HG03469 (cell line): ENCODE measurements around the gene LAMA2.

ENCODE experiments used
- ATAC-seq: cut with Tn5 transposase; IDR thresholded peaks from one replicate; pipeline ENCODE4 v1.9.1; 2021; ENCODE audit warnings: mild to moderate bottlenecking, moderate library complexity, moderate number of reproducible peaks; ENCODE audit not compliant: unreplicated experiment

The LAMA2 gene

DNA sequence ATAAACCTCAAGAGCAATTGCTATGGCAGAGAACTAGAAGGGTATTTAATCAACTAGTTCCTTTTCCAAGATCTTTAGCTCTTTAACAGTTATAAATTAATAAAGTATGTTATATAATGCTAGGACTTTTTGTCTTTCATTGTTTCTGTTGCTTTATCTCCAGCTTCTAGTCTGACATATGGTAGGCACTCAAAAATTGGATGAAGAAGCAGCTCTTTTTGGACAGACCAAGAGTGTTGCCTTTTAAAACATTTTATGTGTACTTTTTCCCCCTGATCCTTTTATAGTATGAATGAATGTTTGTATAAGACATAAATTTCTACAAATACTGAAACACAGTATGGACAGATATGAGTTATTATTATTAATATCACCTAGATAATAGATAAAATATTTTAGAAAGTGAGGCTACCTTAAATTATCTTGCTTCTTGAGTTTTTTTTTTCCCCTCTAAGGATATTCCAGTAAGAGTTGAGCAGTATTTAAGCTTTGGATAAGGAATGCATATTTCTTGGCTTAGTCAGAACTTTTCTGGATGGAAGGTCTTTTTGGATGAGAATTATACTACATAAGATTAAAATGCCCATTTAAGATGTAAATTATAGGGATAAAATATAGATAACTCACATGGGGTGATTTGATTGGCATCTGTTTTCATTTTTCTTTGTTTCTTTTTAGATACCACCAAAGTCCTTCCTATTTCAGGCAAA lies 16.6 kb downstream of the LAMA2 start:
- no peak for ATAC-seq

DNA sequence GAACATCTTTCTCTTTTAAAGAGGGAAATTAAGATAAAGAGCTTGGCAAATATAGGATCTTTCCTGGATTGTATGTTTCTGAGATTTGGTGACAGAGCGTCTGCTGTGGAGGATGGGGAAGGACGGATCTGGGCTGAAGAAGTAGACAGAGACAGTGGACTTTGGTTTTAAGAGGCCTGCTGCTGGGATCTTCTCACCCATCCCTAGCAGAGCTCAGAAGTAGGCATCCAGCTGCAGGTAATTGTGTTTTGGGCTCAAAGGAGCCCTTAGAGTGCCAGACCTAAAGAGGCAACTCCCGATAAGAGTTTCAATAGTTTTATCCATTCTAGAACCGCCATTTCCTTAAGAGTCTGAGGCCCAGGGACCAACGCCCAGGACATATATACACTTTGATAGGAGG lies 20.8 kb downstream of the LAMA2 start:
- no peak for ATAC-seq

- ATAC-seq = no peak
Measured at GRCh38 chr6:128914051-128914450, 31.1 kb downstream of the LAMA2 start.

DNA sequence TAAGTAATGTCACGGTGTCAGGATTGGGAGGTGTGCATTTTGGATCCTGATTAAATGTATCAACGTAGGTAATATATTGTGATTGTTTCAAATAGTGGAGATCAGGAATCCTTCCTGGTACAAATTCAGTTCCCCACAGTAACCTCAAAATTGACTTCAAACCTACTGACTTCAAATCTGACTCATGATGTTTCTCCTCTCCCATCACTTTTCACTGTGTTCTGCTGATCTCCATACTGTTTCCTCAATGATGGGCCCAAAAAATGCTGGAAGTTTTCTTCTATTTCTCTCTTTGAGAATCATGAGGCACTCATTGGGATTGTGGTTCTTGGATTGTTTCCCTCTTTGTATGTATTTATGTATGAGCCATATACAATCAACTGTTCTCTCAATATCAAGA lies 35.9 kb downstream of the LAMA2 start:
- no peak for ATAC-seq

DNA sequence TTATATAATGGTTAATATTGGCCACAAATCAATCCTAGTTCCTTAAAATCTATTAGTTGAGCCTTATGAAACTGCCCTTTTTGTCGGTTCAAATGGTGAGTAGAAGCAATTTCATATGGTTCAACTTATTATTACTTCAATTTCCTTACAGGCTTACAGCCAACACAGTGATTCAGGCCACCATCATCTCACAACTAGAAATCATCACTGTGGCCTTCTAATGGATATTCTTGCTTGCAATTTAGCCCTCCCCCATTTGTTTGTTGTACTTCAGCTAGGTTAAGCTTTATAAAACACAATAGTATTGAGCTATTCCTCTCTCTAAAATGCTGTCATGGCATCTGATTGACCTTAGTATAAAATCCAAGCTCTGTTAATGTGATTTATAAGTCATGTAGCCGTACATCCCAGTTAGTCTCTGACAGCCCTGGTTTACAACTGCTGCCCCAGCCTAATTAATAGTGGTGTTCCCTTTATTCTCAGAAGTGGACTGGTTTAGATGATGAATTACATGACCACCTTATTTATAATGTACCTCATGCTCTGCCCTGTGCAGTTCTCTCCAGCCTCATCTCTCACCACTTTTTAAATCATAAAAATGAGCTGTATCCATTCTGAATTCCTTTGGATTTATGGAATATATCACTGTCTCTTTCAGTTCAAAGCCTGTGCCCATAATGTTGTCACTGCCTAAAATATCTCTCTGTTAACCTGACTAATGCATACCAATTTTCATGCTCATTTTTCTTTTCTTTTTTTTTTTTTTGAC lies 36.7 kb downstream of the LAMA2 start:
- ATAC-seq = no peak

DNA sequence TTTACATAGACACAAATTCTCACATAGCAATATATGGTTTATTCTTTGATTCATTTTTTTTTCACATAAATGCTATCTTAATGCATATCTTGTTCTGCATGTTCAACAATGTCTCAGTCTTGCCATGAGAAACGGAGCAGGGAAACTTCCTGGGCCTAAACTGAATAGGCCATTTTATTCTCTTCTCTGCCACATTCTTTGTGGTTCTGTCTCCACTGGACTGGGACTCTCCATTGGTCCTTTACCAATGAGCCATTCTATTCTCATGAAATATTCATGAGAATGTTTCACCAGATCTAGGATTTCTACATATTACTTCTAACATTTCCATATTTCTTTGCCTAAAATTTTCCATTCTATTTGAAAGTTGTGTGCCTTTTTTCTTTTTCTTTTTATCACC lies 42.8 kb downstream of the LAMA2 start:
- no peak for ATAC-seq

GRCh38 chr6:128929869-128930268 lies 46.9 kb downstream of the LAMA2 start:
- ATAC-seq = no peak

GRCh38 chr6:128930321-128930720 lies 47.4 kb downstream of the LAMA2 start:
- ATAC-seq = no peak

GRCh38 chr6:128932061-128932460 lies 49.1 kb downstream of the LAMA2 start:
- ATAC-seq = no peak

DNA sequence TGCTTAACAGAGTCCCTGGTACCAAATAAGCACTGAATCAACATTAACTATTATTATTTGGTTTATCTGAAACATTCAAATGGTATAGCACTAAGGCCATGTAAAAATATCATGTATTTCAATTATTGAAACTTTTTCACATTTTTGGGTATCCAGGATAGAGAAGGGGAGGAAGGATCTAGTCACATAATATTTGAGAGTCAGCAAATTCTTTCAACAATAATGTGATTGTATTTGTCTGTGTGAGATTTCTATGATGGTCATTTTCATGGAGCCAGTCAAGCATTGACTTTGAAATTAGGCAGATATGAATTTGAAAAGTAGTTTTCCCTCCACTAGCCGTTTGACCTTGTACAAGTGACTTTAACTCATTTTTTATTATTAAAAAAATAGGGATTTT lies 67.9 kb downstream of the LAMA2 start:
- ATAC-seq = no peak

GRCh38 chr6:128952902-128953301 lies 70.0 kb downstream of the LAMA2 start:
- no peak for ATAC-seq

- ATAC-seq = no peak
Measured at GRCh38 chr6:128954308-128955043, 71.5 kb downstream of the LAMA2 start.

- no peak for ATAC-seq
Measured at GRCh38 chr6:128963561-128963960, 80.6 kb downstream of the LAMA2 start.

DNA sequence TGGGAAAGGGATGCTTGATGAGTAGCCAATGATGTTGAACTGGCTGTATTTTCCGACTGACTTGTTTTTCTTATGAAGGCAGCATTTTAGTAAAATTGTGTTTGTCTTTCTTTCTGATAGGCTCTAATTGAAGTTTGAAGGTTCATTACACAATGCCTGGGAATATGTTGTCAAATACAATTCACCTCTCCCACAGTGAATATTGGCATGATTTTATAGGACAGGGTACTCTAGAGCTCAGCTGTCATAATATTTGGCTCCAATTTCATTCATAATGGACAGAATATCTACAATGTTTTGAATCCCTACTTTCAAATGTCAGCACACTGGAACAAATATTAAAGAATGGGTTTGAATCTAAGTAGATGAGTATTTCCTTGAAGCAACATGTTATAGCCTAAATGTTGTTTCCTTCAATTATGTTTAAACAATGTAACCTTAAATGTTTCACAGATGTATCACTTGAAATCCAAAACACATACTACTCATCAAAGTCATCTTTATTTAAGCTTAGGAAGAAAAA lies 81.4 kb downstream of the LAMA2 start:
- ATAC-seq = no peak

DNA sequence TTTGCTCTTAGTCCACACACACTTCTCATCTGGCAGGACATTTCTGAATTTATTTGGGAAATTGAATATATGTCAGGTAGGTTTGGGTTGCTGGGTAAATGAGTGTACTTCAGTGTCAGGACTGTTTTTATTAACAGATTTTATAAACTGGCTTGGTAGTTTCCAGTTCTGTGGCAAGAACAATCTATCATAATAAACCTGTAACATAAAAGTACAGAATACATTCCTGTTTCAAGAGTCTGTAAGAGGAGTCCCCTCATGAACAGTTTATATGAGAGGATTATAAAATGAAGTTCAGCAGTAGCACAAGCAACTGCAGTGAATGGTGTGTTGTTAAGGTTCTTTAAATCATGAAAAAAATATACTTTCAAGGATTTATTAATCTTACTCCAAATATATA lies 81.8 kb downstream of the LAMA2 start:
- ATAC-seq = no peak

DNA sequence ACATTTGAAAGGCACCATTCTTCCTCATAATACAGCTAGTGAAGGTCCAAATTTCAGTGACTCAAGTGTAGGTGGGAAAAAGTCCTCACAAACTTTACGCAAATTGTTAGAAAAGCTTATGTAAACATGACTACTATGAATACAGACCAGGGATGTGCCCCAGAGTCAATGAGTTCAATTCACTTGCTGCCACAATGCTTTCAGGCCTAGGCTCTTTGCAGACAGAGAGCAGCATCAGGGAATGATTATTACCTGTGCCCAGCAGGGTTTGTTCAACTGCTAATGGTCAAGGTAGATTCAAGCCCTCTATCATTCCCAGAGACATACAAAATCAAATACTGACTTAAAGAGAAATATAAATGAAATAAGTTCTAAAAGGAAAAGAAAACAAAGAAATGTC lies 84.0 kb downstream of the LAMA2 start:
- ATAC-seq = no peak

- ATAC-seq = no peak
Measured at GRCh38 chr6:128979071-128979470, 96.1 kb downstream of the LAMA2 start.

DNA sequence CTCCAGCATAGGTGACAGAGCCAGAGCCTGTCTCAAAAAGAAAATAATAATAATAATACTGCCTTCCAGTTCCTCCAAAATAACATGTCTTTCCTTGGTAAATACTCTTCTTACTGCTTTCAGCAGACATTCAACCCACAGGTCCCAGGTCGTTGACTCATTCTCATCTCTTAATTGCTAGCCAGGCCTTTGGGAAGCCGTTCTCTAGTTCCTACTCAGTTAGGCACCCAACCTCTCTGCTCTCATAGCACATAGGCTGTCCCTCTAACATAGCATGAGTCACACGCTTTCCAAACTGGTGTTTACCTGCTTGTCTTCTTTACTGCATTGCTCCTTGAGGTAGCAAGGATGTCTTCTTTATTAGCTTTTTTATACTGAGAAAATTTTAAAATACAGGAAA lies 98.8 kb downstream of the LAMA2 start:
- ATAC-seq = no peak

DNA sequence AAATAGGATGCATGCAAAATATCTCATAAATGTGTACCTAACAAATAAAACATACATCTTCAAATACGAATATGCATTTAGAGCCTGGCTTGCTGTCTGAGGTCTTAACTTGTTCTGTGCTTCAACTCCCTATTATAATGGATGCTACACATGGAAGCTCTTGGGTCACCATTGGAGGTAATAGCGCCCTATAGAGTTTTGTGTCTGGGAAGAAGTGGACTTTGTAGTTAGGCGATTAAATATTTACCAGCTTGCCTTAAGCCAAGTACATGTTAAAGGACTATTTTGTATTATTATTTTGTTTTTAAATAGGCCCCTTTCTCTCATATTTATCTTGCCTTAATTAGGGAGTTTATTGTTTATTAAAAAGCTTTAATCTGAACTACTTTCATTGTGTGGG lies 107.4 kb downstream of the LAMA2 start:
- no peak for ATAC-seq

GRCh38 chr6:128990915-128991314 lies 108.0 kb downstream of the LAMA2 start:
- no peak for ATAC-seq

- ATAC-seq = no peak
Measured at GRCh38 chr6:128993166-128993565, 110.2 kb downstream of the LAMA2 start.

DNA sequence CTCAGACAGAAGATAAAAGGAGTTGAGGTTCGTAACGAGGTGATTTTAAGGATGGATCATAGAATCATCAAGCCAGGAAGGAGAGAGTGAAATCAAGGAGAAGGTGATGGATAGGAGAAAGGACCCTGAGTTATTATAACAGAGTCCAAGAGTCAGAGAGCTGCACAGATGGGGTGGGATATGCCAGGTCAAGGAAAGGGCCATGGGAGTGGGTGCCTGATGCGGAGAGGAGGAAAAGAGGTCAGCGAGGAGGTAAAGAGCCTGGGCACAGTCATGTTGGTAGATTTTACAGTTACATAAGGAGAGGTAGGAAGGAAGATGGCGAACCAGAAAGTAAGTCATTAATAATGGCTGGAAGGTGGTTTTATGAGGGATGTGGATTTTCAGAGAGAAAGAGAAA lies 114.9 kb downstream of the LAMA2 start:
- ATAC-seq = no peak
